IPS-18c (cell line): Measurements from ENCODE around the gene XRCC1.
"Not testable (repeated sequence)": the region's sequence is repeated elsewhere in the genome, so short reads cannot be mapped to it uniquely, and the experiment has no call there.

ENCODE experiments used
- H3K4me3 ChIP-seq: 2 replicates; pipeline ENCODE4 v1.7.0; 2013; ENCODE audit warnings: low read depth, mild to moderate bottlenecking, low read length, moderate library complexity; ENCODE audit not compliant: insufficient read depth
- H3K9me3 ChIP-seq: one replicate; pipeline ENCODE4 v1.6.1; 2013; ENCODE audit warnings: mild to moderate bottlenecking, low read length, moderate library complexity; ENCODE audit not compliant: control insufficient read depth, insufficient read depth

The XRCC1 gene

GRCh38 chr19:43589277-43589676, 13.9 kb upstream of the XRCC1 start:
- no peaks in the 10 kb centered on the region for H3K9me3 ChIP-seq
- H3K4me3 ChIP-seq = no peak overlapping the region

- H3K4me3 ChIP-seq, H3K9me3 ChIP-seq: not testable (repeated sequence)
These were observed 11.7 kb upstream of the XRCC1 start for GRCh38 chr19:43587029-43587428.

- no peaks in the 10 kb centered on the region for H3K9me3 ChIP-seq
- H3K4me3 ChIP-seq = no peak overlapping the region
These were observed 11.0 kb upstream of the XRCC1 start for GRCh38 chr19:43586346-43586745.

- Histone ChIP-seq H3K4me3 (no peak overlapping the region), H3K9me3 (no peaks in the 10 kb centered on the region)
These were observed 9.2 kb upstream of the XRCC1 start for GRCh38 chr19:43584484-43584883.

GRCh38 chr19:43582495-43582894, 7.2 kb upstream of the XRCC1 start:
- Histone ChIP-seq H3K9me3 (no peaks in the 10 kb centered on the region), H3K4me3 (no peak overlapping the region)

- Histone ChIP-seq H3K4me3 (no peak overlapping the region; the same call in 1 of the 2 replicates), H3K9me3 (no peaks in the 10 kb centered on the region)
These were observed 6.1 kb upstream of the XRCC1 start for GRCh38 chr19:43581467-43581866.

- no peak overlapping the region for H3K4me3 ChIP-seq
- H3K9me3 ChIP-seq = no peaks in the 10 kb centered on the region
These were observed 3.5 kb upstream of the XRCC1 start for GRCh38 chr19:43578787-43579186.

GRCh38 chr19:43575955-43576878, 890 bp upstream of the XRCC1 start:
- Histone ChIP-seq H3K4me3 (peak overlapping the region; percentile 21; the same call in 1 of the 2 replicates), H3K9me3 (no peaks in the 10 kb centered on the region)

- H3K9me3 ChIP-seq = no peaks in the 10 kb centered on the region
- H3K4me3 ChIP-seq = peak overlapping the region; percentile 78
These were observed 737 bp downstream of the XRCC1 start for GRCh38 chr19:43574424-43575155.

- Histone ChIP-seq H3K4me3 (no peak overlapping the region), H3K9me3 (no peaks in the 10 kb centered on the region)
These were observed 3.1 kb downstream of the XRCC1 start for GRCh38 chr19:43572171-43572588.

- Histone ChIP-seq H3K4me3 (no peak overlapping the region), H3K9me3 (no peaks in the 10 kb centered on the region)
These were observed 5.0 kb downstream of the XRCC1 start for GRCh38 chr19:43570174-43570791.

- H3K9me3 ChIP-seq = no peaks in the 10 kb centered on the region
- no peak overlapping the region for H3K4me3 ChIP-seq
These were observed 5.7 kb downstream of the XRCC1 start for GRCh38 chr19:43569657-43570056.

- H3K9me3 ChIP-seq = peaks cover 2% of the 10 kb centered on the region
These were observed 10.5 kb downstream of the XRCC1 start for GRCh38 chr19:43564800-43565199.

GRCh38 chr19:43563816-43564457, 11.4 kb downstream of the XRCC1 start:
- H3K4me3 ChIP-seq = no peak overlapping the region
- H3K9me3 ChIP-seq = peaks cover 2% of the 10 kb centered on the region

More at GRCh38 chr19:43564800-43565199, 10.5 kb downstream of the XRCC1 start:
- H3K4me3 ChIP-seq = no peak overlapping the region

- Histone ChIP-seq H3K9me3 (peaks cover 2% of the 10 kb centered on the region), H3K4me3 (no peak overlapping the region)
These were observed 12.6 kb downstream of the XRCC1 start for GRCh38 chr19:43562698-43563241.

GRCh38 chr19:43562226-43562697, 13.1 kb downstream of the XRCC1 start:
- Histone ChIP-seq H3K9me3 (peaks cover 2% of the 10 kb centered on the region), H3K4me3 (no peak overlapping the region)
